22Rv1 (cell line): ENCODE results near the gene RFX7.

ENCODE experiments used
- H3K27ac ChIP-seq: fragments of 450-650 bp; 2 replicates; pipeline ENCODE4 v1.5.1; 2017
- ZFX ChIP-seq: fragments of 450-650 bp; IDR thresholded peaks from 2 replicates; pipeline ENCODE4 v1.6.1; 2017; ENCODE audit warnings: antibody characterized with exemption, borderline replicate concordance
- TF ChIP-seq, protein P1 (sequence below): fragments of 450-650 bp; IDR thresholded peaks from 2 replicates; pipeline ENCODE4 v1.5.1; 2017; ENCODE audit warnings: mild to moderate bottlenecking

RFX7 gene

DNA sequence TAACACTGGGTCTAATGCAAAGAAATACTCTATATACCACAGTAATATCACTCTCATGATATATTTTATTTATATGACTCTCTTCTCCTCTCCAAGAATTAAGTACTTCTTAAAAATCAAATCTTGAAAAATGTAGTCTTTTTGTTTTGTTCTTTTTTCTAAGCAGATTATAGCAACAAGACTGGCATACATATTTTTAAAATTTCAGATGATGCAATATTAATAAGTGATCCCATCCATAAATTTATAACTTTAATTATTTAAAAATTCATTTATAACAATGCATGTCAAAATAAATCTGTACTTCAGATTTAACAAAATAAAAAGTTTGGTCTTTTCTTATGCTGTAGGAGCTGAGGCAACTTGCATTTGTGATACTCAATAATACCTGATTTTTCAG lies 155.3 kb downstream of the RFX7 start:
- no peak for TF ChIP-seq ZFX
- TF ChIP-seq, protein P1, sequence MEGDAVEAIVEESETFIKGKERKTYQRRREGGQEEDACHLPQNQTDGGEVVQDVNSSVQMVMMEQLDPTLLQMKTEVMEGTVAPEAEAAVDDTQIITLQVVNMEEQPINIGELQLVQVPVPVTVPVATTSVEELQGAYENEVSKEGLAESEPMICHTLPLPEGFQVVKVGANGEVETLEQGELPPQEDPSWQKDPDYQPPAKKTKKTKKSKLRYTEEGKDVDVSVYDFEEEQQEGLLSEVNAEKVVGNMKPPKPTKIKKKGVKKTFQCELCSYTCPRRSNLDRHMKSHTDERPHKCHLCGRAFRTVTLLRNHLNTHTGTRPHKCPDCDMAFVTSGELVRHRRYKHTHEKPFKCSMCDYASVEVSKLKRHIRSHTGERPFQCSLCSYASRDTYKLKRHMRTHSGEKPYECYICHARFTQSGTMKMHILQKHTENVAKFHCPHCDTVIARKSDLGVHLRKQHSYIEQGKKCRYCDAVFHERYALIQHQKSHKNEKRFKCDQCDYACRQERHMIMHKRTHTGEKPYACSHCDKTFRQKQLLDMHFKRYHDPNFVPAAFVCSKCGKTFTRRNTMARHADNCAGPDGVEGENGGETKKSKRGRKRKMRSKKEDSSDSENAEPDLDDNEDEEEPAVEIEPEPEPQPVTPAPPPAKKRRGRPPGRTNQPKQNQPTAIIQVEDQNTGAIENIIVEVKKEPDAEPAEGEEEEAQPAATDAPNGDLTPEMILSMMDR = no peak
- no peak overlapping the region for H3K27ac ChIP-seq

GRCh38 chr15:56086566-56086965 lies 157.1 kb downstream of the RFX7 start:
- TF ChIP-seq ZFX = no peak
- TF ChIP-seq, protein P1 = no peak

GRCh38 chr15:56082263-56082761 lies 161.4 kb downstream of the RFX7 start:
- H3K27ac ChIP-seq = no peak overlapping the region
- TF ChIP-seq ZFX = no peak
- TF ChIP-seq, protein P1 = no peak

More at GRCh38 chr15:56086566-56086965, 157.1 kb downstream of the RFX7 start:
- H3K27ac ChIP-seq = no peak overlapping the region

DNA sequence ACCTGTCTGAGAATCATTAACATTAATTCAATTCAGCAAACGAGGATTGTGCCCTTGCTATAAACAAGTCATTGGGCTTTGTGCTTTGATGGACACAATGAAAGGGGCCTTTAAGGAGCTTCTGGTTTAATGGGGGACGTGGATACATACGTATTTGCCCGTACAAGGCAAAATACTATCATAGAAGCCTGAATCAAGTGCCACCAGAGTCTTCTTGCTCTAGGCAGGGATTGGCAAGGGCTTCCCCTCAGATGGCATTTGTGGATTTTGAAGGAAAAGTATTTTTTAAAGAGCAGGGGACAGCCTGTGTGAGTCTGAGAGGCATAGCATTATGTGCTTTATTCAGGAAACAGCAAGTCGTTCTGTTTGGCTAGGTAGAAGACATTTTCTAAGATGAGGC lies 166.6 kb downstream of the RFX7 start:
- no peak overlapping the region for H3K27ac ChIP-seq
- TF ChIP-seq, protein P1 = no peak
- TF ChIP-seq ZFX = no peak

- H3K27ac ChIP-seq = no peak overlapping the region
- TF ChIP-seq, protein P1 = no peak
- no peak for TF ChIP-seq ZFX
These were observed 167.0 kb downstream of the RFX7 start for GRCh38 chr15:56076640-56077039.

- TF ChIP-seq, protein P1 = no peak
- TF ChIP-seq ZFX = no peak
- no peak overlapping the region for H3K27ac ChIP-seq
These were observed 169.0 kb downstream of the RFX7 start for GRCh38 chr15:56074481-56075265.

DNA sequence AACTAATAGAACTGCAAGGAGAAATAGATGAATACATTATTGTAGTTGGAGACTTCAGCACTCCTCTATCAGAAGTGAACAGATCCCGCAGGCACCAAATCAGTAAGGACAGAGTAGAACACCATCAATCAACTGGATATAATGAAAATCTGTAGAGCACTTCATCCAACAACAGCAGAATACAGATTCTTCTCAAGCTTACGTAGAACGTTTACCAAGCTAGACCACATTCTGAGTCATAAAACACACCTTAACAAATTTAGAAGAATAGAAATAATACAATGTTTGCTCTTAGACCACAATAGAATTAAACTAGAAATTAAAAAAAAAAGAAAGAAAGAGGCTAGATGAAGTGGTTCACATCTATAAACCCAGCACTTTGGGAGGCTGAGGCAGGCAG lies 179.5 kb downstream of the RFX7 start:
- no peak for TF ChIP-seq ZFX
- TF ChIP-seq, protein P1 = no peak

More for the DNA sequence above, 179.5 kb downstream of the RFX7 start:
- H3K27ac ChIP-seq = no peak overlapping the region
